Measurements from ENCODE around the gene LDLRAD4.

DNA sequence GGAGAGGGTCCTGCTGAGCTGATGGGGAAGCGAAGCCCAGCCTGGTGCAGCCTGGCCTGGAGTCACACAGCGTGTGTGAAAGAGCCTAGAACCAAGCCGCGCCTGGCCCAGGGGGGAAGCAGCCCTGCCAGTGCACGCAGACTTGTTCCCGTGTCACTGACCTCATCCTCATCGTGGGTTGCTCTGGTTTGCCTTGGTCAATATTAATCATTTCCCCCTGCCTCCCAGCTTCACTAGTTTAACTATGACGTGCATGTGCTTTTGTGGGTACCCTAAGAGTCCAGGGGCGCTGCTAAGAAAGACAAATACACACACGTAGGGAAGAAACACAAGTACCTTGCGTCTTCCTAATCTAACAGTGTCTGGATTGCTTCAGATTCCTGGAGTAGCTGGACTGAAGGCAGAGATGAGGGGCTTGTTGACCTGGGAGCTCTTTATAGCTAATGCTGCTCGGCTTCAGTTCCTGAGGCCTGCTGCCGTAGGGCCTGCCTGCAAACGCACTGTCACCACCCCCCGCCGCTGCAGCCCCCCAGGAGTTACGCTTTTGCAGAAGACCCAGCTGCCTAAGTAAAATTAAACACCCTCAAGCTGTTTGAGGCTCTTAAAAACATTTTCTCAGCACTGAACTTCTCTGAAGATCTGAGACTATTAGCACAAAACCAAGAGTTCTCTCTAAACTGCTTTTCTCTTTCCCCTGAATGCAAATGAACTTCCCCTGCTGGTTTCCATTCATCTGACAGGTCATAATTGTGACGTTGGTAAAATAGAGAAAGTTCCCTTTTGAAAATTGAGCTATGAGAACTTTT lies 348.6 kb downstream of the LDLRAD4 start:
- no peak for TF ChIP-seq POLR2AphosphoS5 (IDR thresholded peaks at IDR 0.05; ENCODE audit: low read depth)
- TF ChIP-seq, protein P1, sequence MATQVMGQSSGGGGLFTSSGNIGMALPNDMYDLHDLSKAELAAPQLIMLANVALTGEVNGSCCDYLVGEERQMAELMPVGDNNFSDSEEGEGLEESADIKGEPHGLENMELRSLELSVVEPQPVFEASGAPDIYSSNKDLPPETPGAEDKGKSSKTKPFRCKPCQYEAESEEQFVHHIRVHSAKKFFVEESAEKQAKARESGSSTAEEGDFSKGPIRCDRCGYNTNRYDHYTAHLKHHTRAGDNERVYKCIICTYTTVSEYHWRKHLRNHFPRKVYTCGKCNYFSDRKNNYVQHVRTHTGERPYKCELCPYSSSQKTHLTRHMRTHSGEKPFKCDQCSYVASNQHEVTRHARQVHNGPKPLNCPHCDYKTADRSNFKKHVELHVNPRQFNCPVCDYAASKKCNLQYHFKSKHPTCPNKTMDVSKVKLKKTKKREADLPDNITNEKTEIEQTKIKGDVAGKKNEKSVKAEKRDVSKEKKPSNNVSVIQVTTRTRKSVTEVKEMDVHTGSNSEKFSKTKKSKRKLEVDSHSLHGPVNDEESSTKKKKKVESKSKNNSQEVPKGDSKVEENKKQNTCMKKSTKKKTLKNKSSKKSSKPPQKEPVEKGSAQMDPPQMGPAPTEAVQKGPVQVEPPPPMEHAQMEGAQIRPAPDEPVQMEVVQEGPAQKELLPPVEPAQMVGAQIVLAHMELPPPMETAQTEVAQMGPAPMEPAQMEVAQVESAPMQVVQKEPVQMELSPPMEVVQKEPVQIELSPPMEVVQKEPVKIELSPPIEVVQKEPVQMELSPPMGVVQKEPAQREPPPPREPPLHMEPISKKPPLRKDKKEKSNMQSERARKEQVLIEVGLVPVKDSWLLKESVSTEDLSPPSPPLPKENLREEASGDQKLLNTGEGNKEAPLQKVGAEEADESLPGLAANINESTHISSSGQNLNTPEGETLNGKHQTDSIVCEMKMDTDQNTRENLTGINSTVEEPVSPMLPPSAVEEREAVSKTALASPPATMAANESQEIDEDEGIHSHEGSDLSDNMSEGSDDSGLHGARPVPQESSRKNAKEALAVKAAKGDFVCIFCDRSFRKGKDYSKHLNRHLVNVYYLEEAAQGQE (IDR thresholded peaks at IDR 0.05; ENCODE audit: insufficient replicate concordance, low read depth), result no peak

All from HL-60 (cell line).